Stimulated activated naive CD8-positive, alpha-beta T cell treated with anti-CD3 and anti-CD28 coated beads, Interleukin-15, Interleukin-2, amounts not matched to agents 100 U/mL and 50 U/mL, for 24 hours (primary cell): ENCODE measurements around the gene ATP6V0B.

ENCODE experiments used
- ATAC-seq: fragments of 150-1000 bp; cut with Tn5 transposase; one replicate; pipeline ENCODE4 v1.10.0; 2021
- DNase-seq: peaks from one replicate; pipeline ENCODE4 v3.0.0; 2021

ATP6V0B gene

GRCh38 chr1:43985984-43986595, 11.3 kb downstream of the ATP6V0B start:
- DNase-seq (no peak), ATAC-seq (no peak)

DNA sequence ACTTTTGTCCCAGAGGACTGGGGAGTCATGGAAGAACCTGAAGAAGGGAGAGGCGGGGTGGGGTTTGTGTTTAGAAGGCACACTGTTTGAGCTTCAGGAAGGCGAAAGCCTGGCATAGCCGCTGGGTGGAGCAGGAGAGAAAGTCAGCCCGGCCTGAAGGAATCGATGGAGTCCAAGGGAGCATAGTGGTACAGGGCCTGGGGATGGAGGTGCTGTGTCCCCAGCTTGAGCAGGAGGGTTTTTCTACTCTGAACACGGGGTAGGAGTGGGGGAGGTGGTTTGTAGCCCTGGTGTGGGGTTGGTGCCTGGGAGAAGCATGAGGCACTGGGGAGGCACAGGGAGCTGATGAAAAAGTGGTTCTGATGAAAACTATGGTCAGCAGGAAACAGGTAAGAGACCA, 12.0 kb downstream of the ATP6V0B start:
- ATAC-seq (no peak), DNase-seq (no peak)

- DNase-seq (no peak), ATAC-seq (no peak)
Observed at GRCh38 chr1:43987159-43987902, 12.6 kb downstream of the ATP6V0B start.

DNA sequence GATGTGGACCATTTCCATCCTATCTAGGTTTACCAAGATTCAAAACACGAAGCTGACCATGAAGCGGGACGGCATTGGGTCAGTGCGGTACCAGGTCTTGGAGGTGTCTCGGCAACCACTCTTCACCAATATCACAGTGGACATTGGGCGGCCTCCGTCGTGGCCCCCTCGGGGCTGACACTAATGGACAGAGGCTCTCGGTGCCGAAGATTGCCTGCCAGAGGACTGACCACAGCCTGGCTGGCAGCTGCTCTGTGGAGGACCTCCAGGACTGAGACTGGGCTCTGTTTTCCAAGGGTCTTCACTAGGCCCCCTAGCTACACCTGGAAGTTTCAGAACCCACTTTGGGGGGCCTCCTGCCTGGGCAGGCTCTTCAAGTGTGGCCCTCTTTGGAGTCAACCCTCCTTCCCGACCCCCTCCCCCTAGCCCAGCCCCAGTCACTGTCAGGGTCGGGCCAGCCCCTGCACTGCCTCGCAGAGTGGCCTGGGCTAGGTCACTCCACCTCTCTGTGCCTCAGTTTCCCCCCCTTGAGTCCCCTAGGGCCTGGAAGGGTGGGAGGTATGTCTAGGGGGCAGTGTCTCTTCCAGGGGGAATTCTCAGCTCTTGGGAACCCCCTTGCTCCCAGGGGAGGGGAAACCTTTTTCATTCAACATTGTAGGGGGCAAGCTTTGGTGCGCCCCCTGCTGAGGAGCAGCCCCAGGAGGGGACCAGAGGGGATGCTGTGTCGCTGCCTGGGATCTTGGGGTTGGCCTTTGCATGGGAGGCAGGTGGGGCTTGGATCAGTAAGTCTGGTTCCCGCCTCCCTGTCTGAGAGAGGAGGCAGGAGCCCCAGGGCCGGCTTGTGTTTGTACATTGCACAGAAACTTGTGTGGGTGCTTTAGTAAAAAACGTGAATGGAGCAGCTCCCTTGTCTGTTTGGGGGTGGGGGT, 15.8 kb downstream of the ATP6V0B start:
- peak; percentile 18 for DNase-seq
- no peak for ATAC-seq

DNA sequence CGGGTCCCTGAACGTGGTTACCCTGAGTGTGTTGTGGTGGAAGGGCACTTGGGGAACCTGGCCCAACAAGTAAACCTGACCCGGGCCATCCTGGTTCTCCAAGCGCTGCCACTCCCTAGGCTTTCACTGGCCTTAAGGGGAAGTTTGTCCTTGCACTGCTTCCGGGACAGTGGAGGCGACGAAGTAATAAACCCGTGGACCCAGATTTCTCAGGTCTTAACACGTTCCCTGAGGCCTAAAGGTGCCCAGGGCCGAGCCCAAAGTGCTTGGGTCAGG, 16.4 kb downstream of the ATP6V0B start:
- DNase-seq, result no peak
- ATAC-seq, result no peak

DNA sequence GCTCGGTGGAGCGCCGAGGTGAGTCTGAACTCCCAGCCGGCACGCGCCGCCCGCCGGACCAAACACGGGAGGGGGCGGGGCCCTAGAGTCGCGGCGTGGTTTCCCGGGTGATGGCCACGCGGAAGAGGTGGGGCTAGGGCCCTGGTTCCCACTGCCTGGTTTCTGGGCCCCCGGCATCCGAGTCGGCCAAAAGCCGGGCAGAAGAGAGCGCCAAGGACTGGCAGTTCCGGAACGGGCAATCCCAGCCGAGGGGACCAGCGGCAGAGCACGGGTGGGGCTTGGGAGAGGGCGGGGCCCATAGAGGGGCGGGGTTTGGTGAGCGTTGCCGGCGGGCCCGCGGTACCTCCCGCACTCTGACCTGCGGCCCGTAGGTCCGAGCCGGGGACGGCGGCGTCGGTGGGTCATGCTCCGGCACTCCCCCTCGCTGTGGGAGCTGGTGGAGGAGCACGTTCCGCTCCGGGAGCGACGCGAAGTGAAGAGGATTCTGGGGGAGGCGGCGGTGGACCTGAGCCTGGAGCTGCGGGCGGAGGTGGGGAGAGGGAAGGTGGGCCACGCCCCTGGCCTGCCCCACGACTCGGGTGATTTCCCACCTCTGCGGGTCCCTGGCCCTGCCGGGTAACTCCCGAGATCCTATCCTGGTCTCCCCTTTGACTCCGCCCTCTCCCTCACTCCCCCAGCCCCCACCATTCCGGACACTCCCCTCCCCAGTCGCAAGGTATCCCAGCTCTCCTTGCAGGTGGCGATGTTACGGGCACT, 16.9 kb downstream of the ATP6V0B start, which contains the start of gene CCDC24:
Gene CCDC24, plus strand, starts transcription at position 124 of the 756 bp plus-strand sequence. Its CDS starts 280 bp downstream, at position 404.
- ATAC-seq (peak; percentile 84), DNase-seq (peak; percentile 82)

DNA sequence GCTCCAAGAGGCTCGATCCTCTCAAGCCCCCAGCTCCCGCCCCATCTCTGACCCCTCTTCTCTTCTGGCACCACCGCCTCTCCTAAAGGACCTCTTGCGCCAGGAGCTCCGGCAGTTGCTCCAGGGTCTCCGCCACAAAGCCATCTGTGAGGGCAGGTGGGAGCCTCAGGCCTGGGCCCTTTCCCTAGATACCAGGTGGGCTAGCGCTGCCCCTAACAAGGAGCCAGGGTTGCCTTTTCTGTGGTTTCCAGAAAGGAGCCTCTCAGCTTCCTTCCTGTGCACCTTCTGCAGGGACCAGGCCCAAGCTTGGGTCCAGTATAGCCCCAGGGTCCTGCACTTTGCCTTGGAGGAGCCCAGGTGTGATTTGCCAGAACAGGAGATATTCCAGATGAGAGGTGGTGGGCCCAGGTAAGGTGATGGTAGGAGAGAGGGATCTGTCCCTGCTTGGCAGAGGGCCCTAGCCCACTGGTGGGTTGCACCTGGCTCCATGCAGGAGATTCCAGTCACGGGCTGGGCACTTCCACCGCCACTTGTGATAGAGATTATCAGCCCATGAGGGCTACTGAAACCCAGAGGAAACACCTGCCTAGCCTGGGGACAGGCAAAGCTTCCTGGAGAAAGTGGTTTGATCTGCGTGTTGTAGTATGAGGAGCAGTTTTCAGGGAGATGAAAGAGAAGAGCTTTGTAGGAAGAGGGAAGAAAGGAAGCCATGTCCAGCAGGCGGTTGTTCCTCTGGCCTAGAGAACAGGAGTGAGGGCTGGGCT, 17.7 kb downstream of the ATP6V0B start:
- ATAC-seq (no peak), DNase-seq (no peak)

GRCh38 chr1:43993206-43993914, 18.6 kb downstream of the ATP6V0B start:
- ATAC-seq (no peak), DNase-seq (no peak)

DNA sequence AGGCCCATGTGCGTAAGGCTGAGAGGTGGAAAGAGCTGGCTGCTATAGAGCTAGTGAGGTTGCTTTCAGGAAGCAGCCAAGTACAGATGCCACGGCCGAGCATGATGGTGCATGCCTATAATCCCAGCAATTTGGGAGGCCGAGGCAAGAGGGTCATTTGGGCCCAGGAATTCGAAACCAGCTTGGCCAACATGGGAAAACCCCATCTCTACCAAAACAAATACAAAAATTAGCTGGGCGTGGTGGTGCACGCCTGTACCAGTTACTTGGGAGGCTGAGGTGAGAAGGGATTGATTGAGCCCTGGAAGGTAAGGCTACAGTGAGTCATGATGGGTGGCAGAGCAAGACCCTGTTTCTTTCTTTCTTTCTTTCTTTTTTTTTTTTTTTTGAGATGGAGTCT, 19.3 kb downstream of the ATP6V0B start:
- ATAC-seq, result no peak

GRCh38 chr1:43994794-43995790, 20.3 kb downstream of the ATP6V0B start:
- ATAC-seq (no peak), DNase-seq (peak; percentile 27)

More for the DNA sequence above, 19.3 kb downstream of the ATP6V0B start:
- no peak for DNase-seq

- no peak for ATAC-seq
Observed at GRCh38 chr1:43995984-43996732, 21.4 kb downstream of the ATP6V0B start.

DNA sequence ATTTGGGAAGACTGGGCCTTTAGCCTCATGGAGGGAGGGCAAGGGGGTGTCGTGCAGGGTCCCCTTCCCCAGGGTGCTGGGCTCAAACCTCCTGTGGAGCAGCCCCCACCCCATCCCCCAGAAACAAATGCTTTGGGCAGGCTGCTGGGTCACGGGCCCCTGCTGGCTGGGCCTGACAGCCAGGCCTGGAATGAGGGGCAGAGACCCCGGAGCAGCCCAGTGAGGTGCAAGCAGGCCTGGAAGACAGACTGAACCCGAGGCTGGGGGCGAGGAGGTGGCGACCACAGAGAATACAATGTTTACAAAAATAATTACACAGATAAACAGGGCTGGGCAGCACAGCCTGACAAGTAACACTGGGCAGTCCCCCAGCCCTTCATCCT, 22.0 kb downstream of the ATP6V0B start:
- no peak for ATAC-seq
- DNase-seq, result no peak

More at GRCh38 chr1:43995984-43996732, 21.4 kb downstream of the ATP6V0B start:
- no peak for DNase-seq

DNA sequence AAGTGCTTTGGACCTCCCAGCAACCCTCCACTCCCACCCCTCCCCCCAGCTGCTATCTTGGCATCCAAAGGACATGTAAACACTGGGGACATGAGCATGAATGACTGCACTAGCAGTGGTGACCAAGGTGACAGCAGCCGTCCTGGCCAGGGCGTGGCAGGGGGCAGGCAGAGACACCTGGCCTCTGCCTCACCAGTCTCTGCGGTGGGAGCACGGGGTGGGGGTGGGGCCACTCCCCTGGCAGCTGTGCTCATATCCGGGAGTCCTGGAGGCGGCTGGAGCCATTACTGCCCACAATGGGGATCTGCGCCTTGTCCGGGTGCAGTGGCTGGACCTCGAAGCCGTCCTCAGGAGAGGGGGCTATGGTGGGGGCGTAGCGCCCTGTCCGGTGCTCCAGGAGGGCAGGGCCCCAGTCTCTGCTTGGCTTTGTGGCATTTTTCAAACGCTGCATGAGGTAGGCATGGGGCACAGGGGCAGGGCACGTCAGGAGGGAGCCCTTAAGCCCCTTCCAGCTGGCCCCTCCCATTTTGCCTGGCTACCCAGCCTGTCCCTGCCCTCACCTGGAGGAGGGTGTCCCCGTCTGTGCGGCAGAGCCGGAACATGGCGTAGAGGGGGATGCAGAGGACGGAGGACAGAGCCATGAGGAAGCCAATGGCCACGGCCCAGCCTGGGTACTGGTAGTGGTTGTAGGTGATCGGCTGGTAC, 22.7 kb downstream of the ATP6V0B start:
- DNase-seq (no peak), ATAC-seq (no peak)

DNA sequence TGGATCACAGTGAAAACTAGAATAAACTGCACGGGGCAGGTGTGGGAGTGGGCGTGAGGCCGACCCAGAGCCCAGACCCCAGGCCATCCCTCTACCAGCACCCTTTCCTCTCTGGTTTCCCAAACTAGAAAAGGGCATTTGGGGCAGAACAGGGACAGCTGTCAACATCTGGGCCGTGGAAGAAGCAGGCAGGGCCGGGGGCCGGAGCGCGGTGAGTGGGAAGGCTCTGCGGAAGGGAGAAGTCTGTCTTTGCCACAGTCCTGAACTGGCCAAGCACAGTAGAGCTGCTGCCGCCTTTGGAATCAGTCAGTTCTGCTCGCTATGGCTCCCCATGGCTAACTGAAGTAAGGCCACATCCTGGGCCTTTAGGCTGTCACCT, 23.2 kb downstream of the ATP6V0B start:
- DNase-seq (no peak), ATAC-seq (no peak)

- DNase-seq, result no peak
- ATAC-seq, result no peak
Observed at GRCh38 chr1:43999455-43999854, 24.7 kb downstream of the ATP6V0B start.

DNA sequence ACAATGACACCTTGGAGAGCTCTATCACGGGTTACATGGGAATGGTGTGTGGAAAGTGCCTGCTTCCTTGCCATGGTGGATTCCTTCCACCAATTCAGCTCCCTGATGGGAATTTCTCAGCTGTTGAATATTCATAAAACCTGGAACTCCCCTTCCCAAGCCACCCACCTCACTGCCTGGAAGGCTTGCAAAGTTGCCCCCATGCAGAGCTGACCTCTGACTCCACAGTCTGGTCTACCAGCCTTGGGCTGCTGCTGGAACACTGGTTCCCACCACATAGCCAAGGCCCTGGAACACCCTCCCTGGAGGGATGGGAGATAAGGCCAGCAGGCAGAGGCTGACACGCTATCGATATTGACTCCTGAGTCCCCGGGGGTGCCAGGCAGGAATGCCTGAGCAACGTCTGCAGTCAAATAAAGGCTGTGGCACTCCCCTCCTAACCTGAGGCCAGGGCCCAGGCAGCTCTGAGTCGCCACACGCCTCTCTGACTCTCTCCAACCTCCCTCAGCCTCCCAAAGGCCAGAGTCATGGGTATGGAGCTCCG, 25.4 kb downstream of the ATP6V0B start:
- DNase-seq (no peak), ATAC-seq (no peak)

DNA sequence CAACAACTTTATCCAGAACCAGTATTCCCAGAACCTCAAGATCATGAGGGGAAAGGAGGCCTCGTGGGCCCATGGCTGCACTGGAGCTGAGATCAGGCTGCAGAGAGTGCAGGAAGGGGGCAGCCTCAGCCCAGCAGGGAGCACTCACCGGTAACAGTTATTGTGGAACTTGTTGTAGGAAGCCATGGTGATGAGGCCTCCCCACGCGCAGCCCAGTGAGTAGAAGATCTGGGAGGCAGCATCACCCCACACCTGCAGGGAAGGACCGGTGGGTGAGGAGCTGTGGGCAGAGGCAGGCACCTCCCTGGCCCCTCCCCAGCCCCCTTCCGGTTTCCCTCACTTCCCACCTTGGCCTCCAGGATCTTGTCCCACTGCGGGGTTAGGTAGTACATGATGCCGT, 27.4 kb downstream of the ATP6V0B start:
- ATAC-seq (no peak), DNase-seq (no peak)

DNA sequence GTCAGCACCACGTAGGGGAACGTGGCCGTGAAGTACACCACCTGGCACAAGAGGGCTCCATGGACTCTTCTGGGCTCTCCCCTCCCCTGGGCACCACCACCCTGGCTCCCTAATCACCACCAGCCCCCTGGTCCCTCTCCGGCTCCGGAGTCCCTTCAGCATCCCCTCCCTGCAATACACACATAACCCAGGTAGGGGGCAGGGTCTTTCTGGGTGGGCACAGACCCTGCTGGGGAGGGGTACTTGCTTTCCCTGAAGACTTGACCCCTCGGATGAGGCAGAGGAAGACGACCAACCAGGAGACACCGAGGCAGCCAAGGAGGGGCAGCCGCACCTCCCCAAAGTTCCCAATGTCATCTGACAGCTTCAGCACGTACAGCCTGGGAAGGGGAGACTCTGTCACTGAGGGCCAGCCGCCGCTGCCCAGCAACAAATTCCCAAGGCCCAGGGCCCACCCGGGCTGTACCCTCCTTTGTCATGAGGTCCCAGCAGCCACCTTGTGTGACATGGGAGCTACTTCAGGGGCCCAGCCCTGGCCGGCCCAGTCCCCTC, 27.9 kb downstream of the ATP6V0B start:
- no peak for ATAC-seq
- DNase-seq, result no peak
